SK-N-SH (cell line): ENCODE measurements around the gene PTPN6. TPM values are rescaled to one million over a fixed set of nuclear protein-coding genes. Genes with fewer than 3 reads are reported as not detected.
A peak's percentile ranks its signal among the peaks of the same experiment; 100 is the strongest.

Source experiments
- CTCF ChIA-PET: fragments of 300-600, 350-600 bp; formaldehyde crosslinking; extraction: SDS; loops from one replicate; lab custom pipeline; 2021; lab: Yijun Ruan, JAX
- POLR2A ChIA-PET: fragments of 350-600 bp; sonication (Branson Sonifier 250); formaldehyde crosslinking; extraction: SDS; loops from one replicate; lab custom pipeline; 2020; ENCODE audit warnings: antibody characterized with exemption, inconsistent platforms; lab: Yijun Ruan, JAX
- DNase-seq: peaks from one replicate; pipeline ENCODE4 v3.0.0; 2012
- H2AFZ ChIP-seq: fragments of 200-600 bp; sonication (generic); 2 replicates; pipeline ENCODE4 v1.8.1; 2016; ENCODE audit warnings: antibody characterized with exemption, mild to moderate bottlenecking, low read depth
- H3F3A ChIP-seq: fragments of 200-600 bp; sonication (generic); replicated peaks from 2 replicates; pipeline ENCODE3; 2016; ENCODE audit warnings: antibody characterized with exemption, mild to moderate bottlenecking; ENCODE audit not compliant: insufficient read depth
- H3K27ac ChIP-seq, 2 experiments: fragments of 200-500 bp in 1 of 2; fragments of 200-600 bp in 1 of 2; sonication (Bioruptor generic) in 1 of 2; sonication (generic), shearing (Covaris generic) in 1 of 2; 2 replicates each; pipeline versions ENCODE4 v1.5.1 to v1.6.1; 2014 to 2016; ENCODE audit warnings: low read depth in 2 of 2, inconsistent platforms in 1 of 2, low read length in 1 of 2, mild to moderate bottlenecking in 1 of 2, mixed read lengths in 1 of 2
- H3K27me3 ChIP-seq: fragments of 200-600 bp; sonication (generic), shearing (Covaris generic); 2 replicates; pipeline ENCODE4 v1.6.1; 2016; ENCODE audit warnings: mixed run types; ENCODE audit not compliant: insufficient read depth
- H3K36me3 ChIP-seq, 2 experiments: fragments of 200-500 bp in 1 of 2; fragments of 200-600 bp in 1 of 2; sonication (Bioruptor generic) in 1 of 2; sonication (generic) in 1 of 2; replicated peaks in 1 of 2; 2 replicates each; pipeline versions ENCODE3 to v1.5.1; 2014 to 2016; ENCODE audit warnings: low read length in 1 of 2, mild to moderate bottlenecking in 1 of 2; ENCODE audit not compliant: insufficient read depth in 2 of 2, control insufficient read depth in 1 of 2
- H3K4me1 ChIP-seq, 2 experiments: fragments of 200-500 bp in 1 of 2; fragments of 200-600 bp in 1 of 2; sonication (Bioruptor generic) in 1 of 2; sonication (generic), shearing (Covaris generic) in 1 of 2; 2 replicates each; pipeline versions ENCODE4 v1.5.1 to v1.6.1; 2014 to 2016; ENCODE audit warnings: low read depth in 1 of 2, low read length in 1 of 2, mixed run types in 1 of 2; ENCODE audit not compliant: insufficient read depth in 2 of 2, control insufficient read depth in 1 of 2
- H3K4me2 ChIP-seq: fragments of 200-600 bp; sonication (generic), shearing (Covaris generic); 2 replicates; pipeline ENCODE4 v1.6.1; 2017; ENCODE audit warnings: mixed run types
- H3K4me3 ChIP-seq, 2 experiments: fragments of 200-500 bp in 1 of 2; fragments of 200-600 bp in 1 of 2; sonication (Bioruptor generic) in 1 of 2; sonication (generic), shearing (Covaris generic) in 1 of 2; 2 replicates each; pipeline versions ENCODE4 v1.5.1 to v1.8.1; 2014 to 2016; ENCODE audit warnings: low read depth in 2 of 2, inconsistent platforms in 1 of 2, low read length in 1 of 2, mild to moderate bottlenecking in 1 of 2, mixed read lengths in 1 of 2, moderate library complexity in 1 of 2
- H3K79me2 ChIP-seq: fragments of 200-600 bp; sonication (generic); 2 replicates; pipeline ENCODE4 v1.8.1; 2017; ENCODE audit warnings: mild to moderate bottlenecking; ENCODE audit not compliant: insufficient read depth
- H3K9ac ChIP-seq: fragments of 200-600 bp; sonication (generic); 2 replicates; pipeline ENCODE4 v1.6.1; 2017; ENCODE audit warnings: mixed run types
- H3K9me2 ChIP-seq: fragments of 200-600 bp; sonication (generic); 2 replicates; pipeline ENCODE4 v1.6.1; 2017; ENCODE audit warnings: mixed run types
- H3K9me3 ChIP-seq: fragments of 200-600 bp; sonication (generic); 2 replicates; pipeline ENCODE4 v1.6.1; 2017; ENCODE audit warnings: mixed run types, mild to moderate bottlenecking, moderate library complexity
- H4K20me1 ChIP-seq: fragments of 200-600 bp; sonication (generic); 2 replicates; pipeline ENCODE4 v1.6.1; 2017; ENCODE audit warnings: mild to moderate bottlenecking, mixed run types; ENCODE audit not compliant: insufficient read depth
- ELF1 ChIP-seq: IDR thresholded peaks from 2 replicates; pipeline ENCODE4 v1.4.0; 2012
- FOSL2 ChIP-seq: IDR thresholded peaks from 2 replicates; pipeline ENCODE4 v1.4.0; 2012; ENCODE audit warnings: low read depth, mild to moderate bottlenecking, moderate library complexity, borderline replicate concordance
- GABPA ChIP-seq: IDR thresholded peaks from 2 replicates; pipeline ENCODE4 v1.4.0; 2012; ENCODE audit warnings: low read depth, mild to moderate bottlenecking
- GATA2 ChIP-seq: sonication (generic); formaldehyde crosslinking; IDR thresholded peaks from 2 replicates; pipeline ENCODE4 v1.5.0; 2020; ENCODE audit warnings: mild to moderate bottlenecking, missing genetic modification reagents
- MAX ChIP-seq: IDR thresholded peaks from 2 replicates; pipeline ENCODE4 v1.4.0; 2012; ENCODE audit warnings: low read depth
- MEF2A ChIP-seq: IDR thresholded peaks from 2 replicates; pipeline ENCODE4 v1.4.0; 2012; ENCODE audit warnings: low read depth, borderline replicate concordance
- RCOR1 ChIP-seq: fragments of 150-350 bp; IDR thresholded peaks from 2 replicates; pipeline ENCODE4 v1.6.1; 2017; ENCODE audit warnings: antibody characterized with exemption, low read length
- USF1 ChIP-seq: IDR thresholded peaks from 2 replicates; pipeline ENCODE4 v1.4.0; 2012; ENCODE audit warnings: low read depth, borderline replicate concordance
- USF2 ChIP-seq: fragments of 150-350 bp; IDR thresholded peaks from 2 replicates; pipeline ENCODE4 v1.6.1; 2017; ENCODE audit warnings: antibody characterized with exemption, low read length, low read depth, borderline replicate concordance
- WGBS: methylation state at CpG from one replicate; pipeline ENCODE4 v1.1.6; 2017; ENCODE audit warnings: low lambda C conversion rate; 5-methylcytosine and 5-hydroxymethylcytosine counted together
- polyA plus RNA-seq, 3 experiments: library from polyadenylated mRNA; depleted of rRNA; stranded (reverse); fragments of >200 nt; gene quantifications; 2 replicates each; pipeline ENCODE4 v1.2.3, GENCODE V29; 2012
- TF ChIP-seq, protein P1 (sequence below): IDR thresholded peaks from 2 replicates; pipeline ENCODE4 v1.4.0; 2012; ENCODE audit warnings: low read depth, borderline replicate concordance
- TF ChIP-seq, protein P2 (sequence below): IDR thresholded peaks from 2 replicates; pipeline ENCODE4; 2012
- TF ChIP-seq, protein P3 (sequence below): fragments of 200-600 bp; sonication (generic); IDR thresholded peaks from 2 replicates; pipeline ENCODE4 v1.6.1; 2017; ENCODE audit warnings: antibody characterized with exemption, mild to moderate bottlenecking, moderate library complexity
- TF ChIP-seq, protein P4 (sequence below): IDR thresholded peaks from 2 replicates; pipeline ENCODE4 v1.6.1; 2012; ENCODE audit warnings: mild to moderate bottlenecking, low read depth, low read length, moderate library complexity

PTPN6 gene
- polyA plus RNA-seq, 1 of the 3 experiments (the other 2 are of a cell fraction) = 0.12 TPM

DNA sequence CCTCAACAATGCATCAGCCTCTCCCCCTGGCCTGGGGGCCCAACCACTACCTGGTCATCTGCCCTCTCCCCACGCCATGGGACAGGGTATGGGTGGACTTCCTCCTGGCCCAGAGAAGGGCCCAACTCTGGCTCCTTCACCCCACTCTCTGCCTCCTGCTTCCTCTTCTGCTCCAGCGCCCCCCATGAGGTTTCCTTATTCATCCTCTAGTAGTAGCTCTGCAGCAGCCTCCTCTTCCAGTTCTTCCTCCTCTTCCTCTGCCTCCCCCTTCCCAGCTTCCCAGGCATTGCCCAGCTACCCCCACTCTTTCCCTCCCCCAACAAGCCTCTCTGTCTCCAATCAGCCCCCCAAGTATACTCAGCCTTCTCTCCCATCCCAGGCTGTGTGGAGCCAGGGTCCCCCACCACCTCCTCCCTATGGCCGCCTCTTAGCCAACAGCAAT, 14.9 kb upstream of the PTPN6 start (continued):
- TF ChIP-seq, protein P1, sequence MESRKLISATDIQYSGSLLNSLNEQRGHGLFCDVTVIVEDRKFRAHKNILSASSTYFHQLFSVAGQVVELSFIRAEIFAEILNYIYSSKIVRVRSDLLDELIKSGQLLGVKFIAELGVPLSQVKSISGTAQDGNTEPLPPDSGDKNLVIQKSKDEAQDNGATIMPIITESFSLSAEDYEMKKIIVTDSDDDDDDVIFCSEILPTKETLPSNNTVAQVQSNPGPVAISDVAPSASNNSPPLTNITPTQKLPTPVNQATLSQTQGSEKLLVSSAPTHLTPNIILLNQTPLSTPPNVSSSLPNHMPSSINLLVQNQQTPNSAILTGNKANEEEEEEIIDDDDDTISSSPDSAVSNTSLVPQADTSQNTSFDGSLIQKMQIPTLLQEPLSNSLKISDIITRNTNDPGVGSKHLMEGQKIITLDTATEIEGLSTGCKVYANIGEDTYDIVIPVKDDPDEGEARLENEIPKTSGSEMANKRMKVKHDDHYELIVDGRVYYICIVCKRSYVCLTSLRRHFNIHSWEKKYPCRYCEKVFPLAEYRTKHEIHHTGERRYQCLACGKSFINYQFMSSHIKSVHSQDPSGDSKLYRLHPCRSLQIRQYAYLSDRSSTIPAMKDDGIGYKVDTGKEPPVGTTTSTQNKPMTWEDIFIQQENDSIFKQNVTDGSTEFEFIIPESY = no peak
- no peak for TF ChIP-seq GABPA

DNA sequence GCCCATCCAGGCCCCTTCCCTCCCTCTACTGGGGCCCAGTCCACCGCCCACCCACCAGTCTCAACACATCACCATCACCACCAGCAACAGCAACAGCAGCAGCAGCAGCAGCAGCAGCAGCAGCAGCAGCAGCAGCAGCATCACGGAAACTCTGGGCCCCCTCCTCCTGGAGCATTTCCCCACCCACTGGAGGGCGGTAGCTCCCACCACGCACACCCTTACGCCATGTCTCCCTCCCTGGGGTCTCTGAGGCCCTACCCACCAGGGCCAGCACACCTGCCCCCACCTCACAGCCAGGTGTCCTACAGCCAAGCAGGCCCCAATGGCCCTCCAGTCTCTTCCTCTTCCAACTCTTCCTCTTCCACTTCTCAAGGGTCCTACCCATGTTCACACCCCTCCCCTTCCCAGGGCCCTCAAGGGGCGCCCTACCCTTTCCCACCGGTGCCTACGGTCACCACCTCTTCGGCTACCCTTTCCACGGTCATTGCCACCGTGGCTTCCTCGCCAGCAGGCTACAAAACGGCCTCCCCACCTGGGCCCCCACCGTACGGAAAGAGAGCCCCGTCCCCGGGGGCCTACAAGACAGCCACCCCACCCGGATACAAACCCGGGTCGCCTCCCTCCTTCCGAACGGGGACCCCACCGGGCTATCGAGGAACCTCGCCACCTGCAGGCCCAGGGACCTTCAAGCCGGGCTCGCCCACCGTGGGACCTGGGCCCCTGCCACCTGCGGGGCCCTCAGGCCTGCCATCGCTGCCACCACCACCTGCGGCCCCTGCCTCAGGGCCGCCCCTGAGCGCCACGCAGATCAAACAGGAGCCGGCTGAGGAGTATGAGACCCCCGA, 14.3 kb upstream of the PTPN6 start:
- Histone ChIP-seq H3K4me2 (peak overlapping the region; percentile 92), H4K20me1 (peaks cover 25% of the 10 kb centered on the region), H3K27ac (peak overlapping the region; percentile 60 to 90), H3K9ac (peak overlapping the region; percentile 76), H3F3A (peaks cover 53% of the 10 kb centered on the region), H3K79me2 (peaks cover 56% of the 10 kb centered on the region), H3K9me3 (no peaks in the 10 kb centered on the region), H3K4me3 (peak overlapping the region in 1 of 2 experiments; percentile 53; a peak in 3 of 4 replicates), H3K9me2 (no peaks in the 10 kb centered on the region), H3K4me1 (peaks cover 0 to 18% of the 10 kb centered on the region in 2 experiments; a peak in 2 of 4 replicates), H3K36me3 (peaks cover 60 to 74% of the 10 kb centered on the region in 2 experiments), H2AFZ (no peak overlapping the region), H3K27me3 (no peaks in the 10 kb centered on the region)
- TF ChIP-seq USF2 (no peak), MEF2A (no peak), ELF1 (no peak), FOSL2 (no peak), MAX (no peak), RCOR1 (no peak), GATA2 (CRISPR knock-in tag) (no peak), USF1 (no peak)
- TF ChIP-seq, protein P2, sequence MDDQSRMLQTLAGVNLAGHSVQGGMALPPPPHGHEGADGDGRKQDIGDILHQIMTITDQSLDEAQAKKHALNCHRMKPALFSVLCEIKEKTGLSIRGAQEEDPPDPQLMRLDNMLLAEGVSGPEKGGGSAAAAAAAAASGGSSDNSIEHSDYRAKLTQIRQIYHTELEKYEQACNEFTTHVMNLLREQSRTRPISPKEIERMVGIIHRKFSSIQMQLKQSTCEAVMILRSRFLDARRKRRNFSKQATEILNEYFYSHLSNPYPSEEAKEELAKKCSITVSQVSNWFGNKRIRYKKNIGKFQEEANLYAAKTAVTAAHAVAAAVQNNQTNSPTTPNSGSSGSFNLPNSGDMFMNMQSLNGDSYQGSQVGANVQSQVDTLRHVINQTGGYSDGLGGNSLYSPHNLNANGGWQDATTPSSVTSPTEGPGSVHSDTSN = no peak
- TF ChIP-seq, protein P3, sequence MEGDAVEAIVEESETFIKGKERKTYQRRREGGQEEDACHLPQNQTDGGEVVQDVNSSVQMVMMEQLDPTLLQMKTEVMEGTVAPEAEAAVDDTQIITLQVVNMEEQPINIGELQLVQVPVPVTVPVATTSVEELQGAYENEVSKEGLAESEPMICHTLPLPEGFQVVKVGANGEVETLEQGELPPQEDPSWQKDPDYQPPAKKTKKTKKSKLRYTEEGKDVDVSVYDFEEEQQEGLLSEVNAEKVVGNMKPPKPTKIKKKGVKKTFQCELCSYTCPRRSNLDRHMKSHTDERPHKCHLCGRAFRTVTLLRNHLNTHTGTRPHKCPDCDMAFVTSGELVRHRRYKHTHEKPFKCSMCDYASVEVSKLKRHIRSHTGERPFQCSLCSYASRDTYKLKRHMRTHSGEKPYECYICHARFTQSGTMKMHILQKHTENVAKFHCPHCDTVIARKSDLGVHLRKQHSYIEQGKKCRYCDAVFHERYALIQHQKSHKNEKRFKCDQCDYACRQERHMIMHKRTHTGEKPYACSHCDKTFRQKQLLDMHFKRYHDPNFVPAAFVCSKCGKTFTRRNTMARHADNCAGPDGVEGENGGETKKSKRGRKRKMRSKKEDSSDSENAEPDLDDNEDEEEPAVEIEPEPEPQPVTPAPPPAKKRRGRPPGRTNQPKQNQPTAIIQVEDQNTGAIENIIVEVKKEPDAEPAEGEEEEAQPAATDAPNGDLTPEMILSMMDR = no peak
- TF ChIP-seq, protein P4, sequence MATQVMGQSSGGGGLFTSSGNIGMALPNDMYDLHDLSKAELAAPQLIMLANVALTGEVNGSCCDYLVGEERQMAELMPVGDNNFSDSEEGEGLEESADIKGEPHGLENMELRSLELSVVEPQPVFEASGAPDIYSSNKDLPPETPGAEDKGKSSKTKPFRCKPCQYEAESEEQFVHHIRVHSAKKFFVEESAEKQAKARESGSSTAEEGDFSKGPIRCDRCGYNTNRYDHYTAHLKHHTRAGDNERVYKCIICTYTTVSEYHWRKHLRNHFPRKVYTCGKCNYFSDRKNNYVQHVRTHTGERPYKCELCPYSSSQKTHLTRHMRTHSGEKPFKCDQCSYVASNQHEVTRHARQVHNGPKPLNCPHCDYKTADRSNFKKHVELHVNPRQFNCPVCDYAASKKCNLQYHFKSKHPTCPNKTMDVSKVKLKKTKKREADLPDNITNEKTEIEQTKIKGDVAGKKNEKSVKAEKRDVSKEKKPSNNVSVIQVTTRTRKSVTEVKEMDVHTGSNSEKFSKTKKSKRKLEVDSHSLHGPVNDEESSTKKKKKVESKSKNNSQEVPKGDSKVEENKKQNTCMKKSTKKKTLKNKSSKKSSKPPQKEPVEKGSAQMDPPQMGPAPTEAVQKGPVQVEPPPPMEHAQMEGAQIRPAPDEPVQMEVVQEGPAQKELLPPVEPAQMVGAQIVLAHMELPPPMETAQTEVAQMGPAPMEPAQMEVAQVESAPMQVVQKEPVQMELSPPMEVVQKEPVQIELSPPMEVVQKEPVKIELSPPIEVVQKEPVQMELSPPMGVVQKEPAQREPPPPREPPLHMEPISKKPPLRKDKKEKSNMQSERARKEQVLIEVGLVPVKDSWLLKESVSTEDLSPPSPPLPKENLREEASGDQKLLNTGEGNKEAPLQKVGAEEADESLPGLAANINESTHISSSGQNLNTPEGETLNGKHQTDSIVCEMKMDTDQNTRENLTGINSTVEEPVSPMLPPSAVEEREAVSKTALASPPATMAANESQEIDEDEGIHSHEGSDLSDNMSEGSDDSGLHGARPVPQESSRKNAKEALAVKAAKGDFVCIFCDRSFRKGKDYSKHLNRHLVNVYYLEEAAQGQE = no peak
- DNase-seq = peak; percentile 51
- POLR2A ChIA-PET = interaction anchor here (0.8 to 1.3 kb wide), 8 partner anchors 8 to 248 kb away, joined by 3 to 15 read pairs (median 4); partner anchors contain the start of genes ENO2, SPSB2 and ZNF384
- CTCF ChIA-PET = interaction anchor here (1.0 to 9.2 kb wide), 5 partner anchors 7 to 172 kb away, joined by 3 to 134 read pairs (median 15); partner anchors contain the start of genes C1RL and SPSB2
- 80% methylated on average over 26 of the region's 36 CpGs for WGBS
